ENCODE data around the gene AP1G1. TPM values are rescaled to one million over a fixed set of nuclear protein-coding genes. Genes with fewer than 3 reads are reported as not detected.
"Not testable (repeated sequence)": the region's sequence is repeated elsewhere in the genome, so short reads cannot be mapped to it uniquely, and the experiment has no call there.

The AP1G1 gene
- total RNA-seq, 1 donor from 2014 or later = 62.7 TPM

DNA sequence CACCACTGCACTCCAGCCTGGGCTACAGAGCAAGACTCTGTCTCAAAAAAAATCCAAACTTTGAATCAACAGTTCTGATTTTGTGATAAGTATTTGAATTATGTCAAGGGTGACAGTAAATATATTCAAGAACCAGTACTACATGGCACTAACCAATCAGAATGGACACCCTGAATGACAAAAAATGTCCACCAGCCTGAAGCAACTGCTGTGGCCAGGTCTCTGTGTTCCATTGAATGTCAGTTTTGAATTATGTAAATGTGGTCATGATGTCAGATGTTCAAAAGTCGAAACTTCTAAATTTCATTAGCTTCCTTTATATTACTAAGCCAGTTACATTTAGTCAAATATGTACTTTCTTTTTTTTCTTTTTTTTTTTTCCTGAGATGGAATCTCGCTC, 21.7 kb upstream of the AP1G1 start:
- no peak overlapping the region for H3K27ac Mint-ChIP-seq (ENCODE audit: unreplicated experiment)
- no peaks in the 10 kb centered on the region for H3K9me3 Mint-ChIP-seq (ENCODE audit: low read depth)
- DNase-seq (ENCODE audit: low spot score) = no peak
- H3K27me3 Mint-ChIP-seq (ENCODE audit: low read depth) = no peaks in the 10 kb centered on the region
- no peaks in the 10 kb centered on the region for H3K4me1 Mint-ChIP-seq (ENCODE audit: low read depth)
- H3K4me3 Mint-ChIP-seq (ENCODE audit: unreplicated experiment) = no peak overlapping the region
- TF ChIP-seq CTCF (IDR thresholded peaks at IDR 0.05) = no peak
- H3K36me3 Mint-ChIP-seq (ENCODE audit: low read depth) = peaks cover 5% of the 10 kb centered on the region

DNA sequence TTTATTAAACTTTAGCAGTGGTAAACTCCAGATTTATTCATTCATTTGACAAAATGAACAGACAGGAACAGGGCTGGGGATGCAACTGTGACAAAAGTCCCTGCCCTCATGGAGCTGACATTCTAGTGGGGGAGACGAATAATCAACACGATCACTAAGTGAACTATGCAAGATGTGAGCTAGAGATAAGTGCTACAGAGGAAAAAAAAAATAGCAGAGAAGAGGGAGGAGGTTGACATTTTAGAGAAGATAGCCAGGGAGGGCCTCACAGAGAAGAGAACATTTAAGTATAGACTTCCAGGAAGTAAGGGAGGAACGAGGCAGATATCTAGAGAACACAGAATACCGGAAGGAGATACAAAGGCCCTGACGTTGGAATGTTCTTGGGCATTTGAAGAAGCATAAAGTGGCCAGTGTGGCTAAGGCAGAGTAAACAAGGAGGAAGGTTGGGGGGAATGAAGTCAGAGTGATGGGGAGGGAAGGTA, 17.9 kb upstream of the AP1G1 start:
- Mint-ChIP-seq H3K27me3 (ENCODE audit: low read depth) (no peaks in the 10 kb centered on the region), H3K4me3 (ENCODE audit: unreplicated experiment) (no peak overlapping the region)

GRCh38 chr16:71817155-71817500, 8.5 kb upstream of the AP1G1 start:
- DNase-seq (ENCODE audit: low spot score); H3K9me3 Mint-ChIP-seq (ENCODE audit: low read depth); H3K36me3 Mint-ChIP-seq (ENCODE audit: low read depth); H3K27me3 Mint-ChIP-seq (ENCODE audit: low read depth): not testable (repeated sequence)
- peak overlapping the region; percentile 58 for H3K4me3 Mint-ChIP-seq (ENCODE audit: unreplicated experiment)
- peaks cover 32% of the 10 kb centered on the region for H3K4me1 Mint-ChIP-seq (ENCODE audit: low read depth)
- H3K27ac Mint-ChIP-seq (ENCODE audit: unreplicated experiment) = peak overlapping the region; percentile 98

More for the DNA sequence above, 17.9 kb upstream of the AP1G1 start:
- no peaks in the 10 kb centered on the region for H3K9me3 Mint-ChIP-seq (ENCODE audit: low read depth)
- no peaks in the 10 kb centered on the region for H3K4me1 Mint-ChIP-seq (ENCODE audit: low read depth)
- TF ChIP-seq CTCF (IDR thresholded peaks at IDR 0.05) = no peak
- peaks cover 5% of the 10 kb centered on the region for H3K36me3 Mint-ChIP-seq (ENCODE audit: low read depth)
- no peak overlapping the region for H3K27ac Mint-ChIP-seq (ENCODE audit: unreplicated experiment)
- DNase-seq (ENCODE audit: low spot score) = no peak

DNA sequence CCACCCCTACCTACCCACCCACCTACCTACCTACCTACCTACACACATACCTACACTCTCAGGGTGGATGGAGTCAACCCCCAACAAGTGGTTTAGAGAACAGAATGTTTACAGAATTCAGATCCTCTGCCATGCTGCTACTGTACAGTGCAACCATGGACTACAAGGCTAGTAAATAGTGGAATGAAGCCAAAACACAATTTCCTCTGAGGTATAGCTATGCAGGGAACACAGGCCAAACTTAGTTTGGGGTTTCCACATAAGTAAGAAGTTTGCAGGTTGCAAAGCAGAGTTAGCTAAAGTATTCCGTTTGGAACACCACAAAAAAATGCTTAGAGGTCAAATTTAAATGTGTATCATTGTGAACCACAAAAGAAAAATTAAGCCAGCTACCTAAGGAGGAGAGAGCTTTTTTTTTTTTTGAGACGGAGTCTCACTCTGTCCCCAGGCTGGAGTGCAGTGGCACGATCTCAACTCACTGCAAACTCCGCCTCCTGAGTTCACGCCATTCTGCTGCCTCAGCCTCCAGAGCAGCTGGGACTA, 2.7 kb upstream of the AP1G1 start:
- Mint-ChIP-seq H3K27me3 (ENCODE audit: low read depth) (no peaks in the 10 kb centered on the region), H3K36me3 (ENCODE audit: low read depth) (peaks cover 1% of the 10 kb centered on the region), H3K27ac (ENCODE audit: unreplicated experiment) (no peak overlapping the region), H3K4me3 (ENCODE audit: unreplicated experiment) (no peak overlapping the region), H3K9me3 (ENCODE audit: low read depth) (no peaks in the 10 kb centered on the region), H3K4me1 (ENCODE audit: low read depth) (peaks cover 35% of the 10 kb centered on the region)
- no peak for DNase-seq (ENCODE audit: low spot score)
- no peak for TF ChIP-seq CTCF (IDR thresholded peaks at IDR 0.05)

DNA sequence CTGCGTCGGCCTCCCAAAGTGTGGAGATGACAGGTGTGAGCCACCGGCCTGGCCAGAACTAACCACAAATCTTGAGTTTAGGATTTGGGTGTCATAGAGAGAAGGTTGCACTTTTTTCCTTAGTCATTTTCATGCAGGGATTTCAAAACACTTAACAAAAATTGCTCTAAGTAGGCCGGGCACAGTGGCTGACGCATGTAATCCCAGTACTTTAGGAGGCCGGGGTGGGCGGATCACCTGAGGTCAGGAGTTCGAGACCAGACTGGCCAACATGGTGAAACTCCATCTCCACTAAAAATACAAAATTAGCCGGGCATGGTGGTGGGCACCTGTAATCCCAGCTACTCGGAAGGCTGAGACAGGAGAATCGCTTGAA, 1.5 kb upstream of the AP1G1 start:
- Mint-ChIP-seq H3K4me1 (ENCODE audit: low read depth) (peaks cover 30% of the 10 kb centered on the region), H3K27ac (ENCODE audit: unreplicated experiment) (peak overlapping the region; percentile 8)
- not testable (repeated sequence) for H3K9me3 Mint-ChIP-seq (ENCODE audit: low read depth); H3K4me3 Mint-ChIP-seq (ENCODE audit: unreplicated experiment); H3K36me3 Mint-ChIP-seq (ENCODE audit: low read depth); DNase-seq (ENCODE audit: low spot score); H3K27me3 Mint-ChIP-seq (ENCODE audit: low read depth)

DNA sequence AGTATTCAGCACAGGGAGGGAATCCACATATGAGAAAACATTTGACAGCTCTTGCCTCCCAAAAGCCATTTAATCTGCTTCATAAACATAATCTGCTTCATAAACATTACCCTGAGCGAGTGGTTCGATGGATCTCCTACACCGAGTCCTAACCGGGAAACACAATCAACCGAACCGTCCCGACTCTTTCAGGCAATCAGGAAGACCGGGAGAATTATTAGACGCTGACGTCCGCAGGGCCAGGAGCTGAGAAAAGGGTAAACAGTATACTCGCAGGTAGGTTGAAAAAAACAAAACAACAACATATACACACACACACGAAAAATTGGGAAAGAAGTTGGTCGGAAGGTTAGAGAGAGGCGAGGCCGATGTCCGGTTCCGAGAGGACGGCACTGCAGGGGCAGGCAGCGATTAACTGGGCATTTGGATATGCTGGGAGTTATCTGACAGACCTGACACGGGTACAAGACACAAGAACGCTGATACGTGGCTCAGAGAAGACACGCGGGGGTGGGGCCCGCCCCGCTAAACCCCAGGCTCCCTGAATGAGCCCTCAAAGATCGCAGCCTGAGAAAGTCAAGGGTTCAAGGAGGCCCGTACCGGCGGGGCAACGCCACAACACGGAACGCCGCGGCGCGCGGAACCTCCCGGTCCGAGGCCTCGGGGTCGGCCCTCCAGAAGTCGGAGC, 585 bp downstream of the AP1G1 start:
- no peak for DNase-seq (ENCODE audit: low spot score)
- H3K36me3 Mint-ChIP-seq (ENCODE audit: low read depth) = peaks cover 1% of the 10 kb centered on the region
- no peak for TF ChIP-seq CTCF (IDR thresholded peaks at IDR 0.05)
- no peaks in the 10 kb centered on the region for H3K27me3 Mint-ChIP-seq (ENCODE audit: low read depth)
- peaks cover 39% of the 10 kb centered on the region for H3K4me1 Mint-ChIP-seq (ENCODE audit: low read depth)
- H3K9me3 Mint-ChIP-seq (ENCODE audit: low read depth) = no peaks in the 10 kb centered on the region
- H3K4me3 Mint-ChIP-seq (ENCODE audit: unreplicated experiment) = peak overlapping the region; percentile 98
- peak overlapping the region; percentile 100 for H3K27ac Mint-ChIP-seq (ENCODE audit: unreplicated experiment)

All from chondrocyte (in vitro differentiated cells).